ENCODE data around the gene RAB29.
A peak's percentile ranks its signal among the peaks of the same experiment; 100 is the strongest.
"Not testable (repeated sequence)": the region's sequence is repeated elsewhere in the genome, so short reads cannot be mapped to it uniquely, and the experiment has no call there.

The RAB29 gene

GRCh38 chr1:205775015-205775716, at the start of gene RAB29:
RAB29 (minus strand) TSS chr1:205775482; CDS start chr1:205774956, 526 bp downstream.
- peak; percentile 92 for DNase-seq

- DNase-seq = no peak
Measured at GRCh38 chr1:205824180-205824579, 48.9 kb upstream of the RAB29 start.

GRCh38 chr1:205823260-205823659, 48.0 kb upstream of the RAB29 start:
- not testable (repeated sequence) for DNase-seq

- no peak for DNase-seq
Measured at GRCh38 chr1:205822397-205822796, 47.1 kb upstream of the RAB29 start.

- DNase-seq = no peak
Measured at GRCh38 chr1:205817988-205818387, 42.7 kb upstream of the RAB29 start.

GRCh38 chr1:205817364-205817763, 42.1 kb upstream of the RAB29 start:
- no peak for DNase-seq

- no peak for DNase-seq
Measured at GRCh38 chr1:205813755-205814058, 38.4 kb upstream of the RAB29 start.

GRCh38 chr1:205812878-205813754, 37.8 kb upstream of the RAB29 start, which contains the start of gene SLC41A1:
SLC41A1 (minus strand) TSS chr1:205813198; CDS start chr1:205810441, 2,757 bp downstream.
- peak; percentile 98 for DNase-seq

GRCh38 chr1:205812271-205812877, 37.1 kb upstream of the RAB29 start:
- DNase-seq = peak; percentile 73

GRCh38 chr1:205811660-205812059, 36.4 kb upstream of the RAB29 start:
- peak; percentile 42 for DNase-seq

- peak; percentile 27 for DNase-seq
Measured at GRCh38 chr1:205810448-205811157, 35.3 kb upstream of the RAB29 start.

- DNase-seq = no peak
Measured at GRCh38 chr1:205809942-205810345, 34.7 kb upstream of the RAB29 start.

- no peak for DNase-seq
Measured at GRCh38 chr1:205809469-205809868, 34.2 kb upstream of the RAB29 start.

- no peak for DNase-seq
Measured at GRCh38 chr1:205805082-205805711, 29.9 kb upstream of the RAB29 start.

GRCh38 chr1:205804605-205805004, 29.3 kb upstream of the RAB29 start:
- DNase-seq = no peak

- DNase-seq = no peak
Measured at GRCh38 chr1:205803986-205804385, 28.7 kb upstream of the RAB29 start.

- DNase-seq = no peak
Measured at GRCh38 chr1:205802060-205802459, 26.8 kb upstream of the RAB29 start.

GRCh38 chr1:205800981-205801703, 25.9 kb upstream of the RAB29 start:
- DNase-seq = peak; percentile 29

- DNase-seq = no peak
Measured at GRCh38 chr1:205800427-205800826, 25.1 kb upstream of the RAB29 start.

GRCh38 chr1:205798577-205798976, 23.3 kb upstream of the RAB29 start:
- DNase-seq = no peak

GRCh38 chr1:205797168-205797567, 21.9 kb upstream of the RAB29 start:
- DNase-seq = no peak

Data from eye (tissue), 1 donor.